Lower leg skin (tissue), 4 donors: ENCODE results near the gene CEACAM5. TPM values are rescaled to one million over a fixed set of nuclear protein-coding genes. Genes with fewer than 3 reads are reported as not detected.

ENCODE experiments used
- DNase-seq, 2 donors: peaks; one replicate each; pipeline ENCODE4 v3.0.0-alpha.2; 2019; ENCODE audit warnings: low spot score in 2 of 2
- H3K4me3 ChIP-seq: fragments of 200-600 bp; sonication (generic); 2 replicates; pipeline ENCODE4 v1.5.1; 2017; ENCODE audit warnings: mild to moderate bottlenecking, low read depth; ENCODE audit not compliant: poor library complexity, severe bottlenecking
- CTCF ChIP-seq, 3 donors: fragments of 450-650 bp; IDR thresholded peaks; one replicate each; pipeline ENCODE4 v1.5.1; 2016; ENCODE audit warnings: antibody characterized with exemption in 3 of 3, mild to moderate bottlenecking in 3 of 3, moderate library complexity in 2 of 3
- POLR2A ChIP-seq, 2 donors: fragments of 450-650 bp; IDR thresholded peaks; one replicate each; pipeline ENCODE4 v1.6.1; 2016 to 2017; ENCODE audit warnings: antibody characterized with exemption in 2 of 2, mild to moderate bottlenecking in 1 of 2, moderate library complexity in 1 of 2
- WGBS, 2 donors: methylation state at CpG; one replicate each; pipeline ENCODE4 v1.1.5; 2018; 5-methylcytosine and 5-hydroxymethylcytosine counted together
- intact Hi-C: fragments of 100-400 bp; cut with DNase I; formaldehyde crosslinking; loops from one replicate; pipeline ENCODE4 v1.15.0; 2023; ENCODE audit warnings: low total_unique reads
- total RNA-seq, 4 donors: library from RNA; depleted of rRNA; stranded (reverse); fragments of >200 nt; gene quantifications; one replicate each; pipeline ENCODE4 v1.1.0, GENCODE V29; 2016

Gene CEACAM5
- 10 to 100 TPM in 2 of 4 donors, 1 to 10 TPM in 2; 6.0 to 14.0 (median 9.1) TPM for total RNA-seq

GRCh38 chr19:41708481-41708880, at the start of gene CEACAM5:
TSS of gene CEACAM5 (plus strand) at chr19:41708626. CDS start at chr19:41708732, 106 bp downstream.
- H3K4me3 ChIP-seq, result no peak within 1 kb of the TSS
- no peak for TF ChIP-seq CTCF (IDR thresholded peaks at IDR 0.05)
- no peak for TF ChIP-seq POLR2A (IDR thresholded peaks at IDR 0.05)

GRCh38 chr19:41666075-41666474, 42.4 kb upstream of the CEACAM5 start:
- DNase-seq, result no peak
- no peak overlapping the region for H3K4me3 ChIP-seq
- WGBS, 2 donors, result 63 to 73% methylated on average over 2 of the region's 2 CpGs
- TF ChIP-seq CTCF (IDR thresholded peaks at IDR 0.05), result no peak
- no peak for TF ChIP-seq POLR2A (IDR thresholded peaks at IDR 0.05)
- intact Hi-C loops, result no loop called here

More at GRCh38 chr19:41708481-41708880, at the start of gene CEACAM5:
- intact Hi-C loops, result no loop called here
- no peak for DNase-seq
- 30% methylated on average over 4 of the region's 4 CpGs for WGBS, 2 donors

GRCh38 chr19:41668315-41668714, 40.1 kb upstream of the CEACAM5 start:
- intact Hi-C loops, result no loop called here
- no peak for DNase-seq
- no peak overlapping the region for H3K4me3 ChIP-seq
- 68 to 84% methylated on average over 1 of the region's 1 CpG for WGBS, 2 donors
- TF ChIP-seq POLR2A (IDR thresholded peaks at IDR 0.05) (no peak), CTCF (IDR thresholded peaks at IDR 0.05) (no peak)

- TF ChIP-seq POLR2A (IDR thresholded peaks at IDR 0.05) (no peak), CTCF (IDR thresholded peaks at IDR 0.05) (no peak)
- no peak overlapping the region for H3K4me3 ChIP-seq
- intact Hi-C loops, result no loop called here
- no peak for DNase-seq
Observed at GRCh38 chr19:41670755-41671154, 37.7 kb upstream of the CEACAM5 start.

- TF ChIP-seq POLR2A (IDR thresholded peaks at IDR 0.05) (no peak), CTCF (IDR thresholded peaks at IDR 0.05) (no peak)
- no peak overlapping the region for H3K4me3 ChIP-seq
- whole genome bisulfite sequencing, 2 donors, result 65 to 66% methylated on average over 5 of the region's 5 CpGs
- no peak for DNase-seq
- intact Hi-C loops, result no loop called here
Observed at GRCh38 chr19:41671486-41671885, 36.9 kb upstream of the CEACAM5 start.

GRCh38 chr19:41682437-41682836, 26.0 kb upstream of the CEACAM5 start:
- H3K4me3 ChIP-seq, result no peak overlapping the region
- no peak for TF ChIP-seq CTCF (IDR thresholded peaks at IDR 0.05)
- no peak for TF ChIP-seq POLR2A (IDR thresholded peaks at IDR 0.05)
- intact Hi-C loops, result no loop called here
- no peak for DNase-seq
- WGBS, 2 donors, result 59 to 61% methylated on average over 6 of the region's 6 CpGs
